Mesenchymal stem cell (in vitro differentiated cells and primary cell): Measurements from ENCODE around the gene CCDC40.

Experiments
- DNase-seq: peaks from one replicate; pipeline ENCODE4 v3.0.0-alpha.2; 2013
- H2AFZ ChIP-seq: one replicate; pipeline ENCODE4 v1.6.1; 2013; ENCODE audit warnings: low read depth, mild to moderate bottlenecking, control low read depth, inconsistent platforms, low read length, moderate library complexity
- H2AK5ac ChIP-seq: 2 replicates; pipeline ENCODE4 v1.6.1; 2013; ENCODE audit warnings: low read length, moderate library complexity, mild to moderate bottlenecking, inconsistent platforms; ENCODE audit not compliant: severe bottlenecking
- H2BK120ac ChIP-seq: one replicate; pipeline ENCODE4 v1.6.1; 2013; ENCODE audit warnings: low read depth, mild to moderate bottlenecking, inconsistent platforms, low read length, moderate library complexity
- H2BK12ac ChIP-seq, 2 experiments: one replicate each; pipeline ENCODE4 v1.6.1; 2013; ENCODE audit warnings: inconsistent platforms in 2 of 2, low read length in 2 of 2, mild to moderate bottlenecking in 2 of 2, moderate library complexity in 2 of 2, control low read depth in 1 of 2
- H2BK15ac ChIP-seq: one replicate; pipeline ENCODE4 v1.6.1; 2013; ENCODE audit warnings: mild to moderate bottlenecking, low read depth, inconsistent platforms; ENCODE audit not compliant: poor library complexity, severe bottlenecking
- H2BK5ac ChIP-seq: 2 replicates; pipeline ENCODE4 v1.6.1; 2013; ENCODE audit warnings: low read depth, mild to moderate bottlenecking, low read length, control low read depth, inconsistent platforms; ENCODE audit not compliant: poor library complexity, severe bottlenecking
- H3K14ac ChIP-seq, 2 experiments: one replicate each; pipeline ENCODE4 v1.6.1; 2013; ENCODE audit warnings: inconsistent platforms in 2 of 2, low read length in 2 of 2, control low read depth in 1 of 2, mild to moderate bottlenecking in 1 of 2, moderate library complexity in 1 of 2
- H3K18ac ChIP-seq, 2 experiments: one replicate each; pipeline ENCODE4 v1.6.1; 2013; ENCODE audit warnings: inconsistent platforms in 2 of 2, low read length in 2 of 2, control low read depth in 1 of 2, low read depth in 1 of 2, mild to moderate bottlenecking in 1 of 2
- H3K23ac ChIP-seq, 2 experiments: one replicate each; pipeline ENCODE4 v1.6.1; 2013; ENCODE audit warnings: inconsistent platforms in 2 of 2, low read length in 2 of 2, mild to moderate bottlenecking in 2 of 2, moderate library complexity in 2 of 2, control low read depth in 1 of 2
- H3K27ac ChIP-seq: 2 replicates; pipeline ENCODE4 v1.5.1; 2013; ENCODE audit warnings: mild to moderate bottlenecking, moderate library complexity, low read length, control low read depth, inconsistent platforms; ENCODE audit not compliant: poor library complexity, severe bottlenecking
- H3K27me3 ChIP-seq, 2 experiments: 2 replicates each; pipeline versions ENCODE4 v1.6.1 to v1.7.0; 2013; ENCODE audit warnings: low read length in 2 of 2, mild to moderate bottlenecking in 2 of 2, moderate library complexity in 2 of 2, control low read depth in 1 of 2, inconsistent platforms in 1 of 2; ENCODE audit not compliant: control insufficient read depth in 1 of 2, insufficient read depth in 1 of 2
- H3K36me3 ChIP-seq, 2 experiments: 2 replicates each; pipeline versions ENCODE4 v1.6.1 to v1.7.0; 2013; ENCODE audit warnings: low read length in 2 of 2, control low read depth in 1 of 2, inconsistent platforms in 1 of 2, low read depth in 1 of 2, mild to moderate bottlenecking in 1 of 2; ENCODE audit not compliant: insufficient read depth in 2 of 2, control insufficient read depth in 1 of 2
- H3K4ac ChIP-seq, 2 experiments: one replicate each; pipeline ENCODE4 v1.6.1; 2013; ENCODE audit warnings: inconsistent platforms in 2 of 2, low read length in 2 of 2, mild to moderate bottlenecking in 2 of 2, moderate library complexity in 2 of 2, control low read depth in 1 of 2, low read depth in 1 of 2
- H3K4me1 ChIP-seq: 2 replicates; pipeline ENCODE4 v1.6.1; 2013; ENCODE audit warnings: low read depth, low read length, control low read depth; ENCODE audit not compliant: control insufficient read depth, insufficient read depth
- H3K4me2 ChIP-seq: 2 replicates; pipeline ENCODE4 v1.6.1; 2013; ENCODE audit warnings: low read length, mild to moderate bottlenecking, inconsistent platforms; ENCODE audit not compliant: poor library complexity, severe bottlenecking
- H3K4me3 ChIP-seq, 2 experiments: 2 replicates each; pipeline versions ENCODE4 v1.5.1 to v1.7.0; 2013; ENCODE audit warnings: low read length in 2 of 2, mild to moderate bottlenecking in 2 of 2, control low read depth in 1 of 2, low read depth in 1 of 2; ENCODE audit not compliant: insufficient read depth in 1 of 2
- H3K79me1 ChIP-seq: replicated peaks from 2 replicates; pipeline ENCODE4 v1.6.1; 2013; ENCODE audit warnings: mild to moderate bottlenecking, control low read depth, low read length, inconsistent platforms; ENCODE audit not compliant: poor library complexity, severe bottlenecking
- H3K9ac ChIP-seq: 2 replicates; pipeline ENCODE4 v1.7.0; 2013; ENCODE audit warnings: mild to moderate bottlenecking, low read length, moderate library complexity
- H3K9me3 ChIP-seq: 2 replicates; pipeline ENCODE4 v1.7.0; 2013; ENCODE audit warnings: mild to moderate bottlenecking, low read length; ENCODE audit not compliant: control insufficient read depth
- H4K8ac ChIP-seq: one replicate; pipeline ENCODE4 v1.6.1; 2013; ENCODE audit warnings: inconsistent platforms, mild to moderate bottlenecking, low read length, moderate library complexity
- H4K91ac ChIP-seq: one replicate; pipeline ENCODE4 v1.6.1; 2013; ENCODE audit warnings: mild to moderate bottlenecking, low read length, inconsistent platforms
- WGBS: methylation state at CpG from one replicate; pipeline ENCODE4 v1.1.7; 2013; ENCODE audit warnings: mixed read lengths; 5-methylcytosine and 5-hydroxymethylcytosine counted together

CCDC40 gene

DNA sequence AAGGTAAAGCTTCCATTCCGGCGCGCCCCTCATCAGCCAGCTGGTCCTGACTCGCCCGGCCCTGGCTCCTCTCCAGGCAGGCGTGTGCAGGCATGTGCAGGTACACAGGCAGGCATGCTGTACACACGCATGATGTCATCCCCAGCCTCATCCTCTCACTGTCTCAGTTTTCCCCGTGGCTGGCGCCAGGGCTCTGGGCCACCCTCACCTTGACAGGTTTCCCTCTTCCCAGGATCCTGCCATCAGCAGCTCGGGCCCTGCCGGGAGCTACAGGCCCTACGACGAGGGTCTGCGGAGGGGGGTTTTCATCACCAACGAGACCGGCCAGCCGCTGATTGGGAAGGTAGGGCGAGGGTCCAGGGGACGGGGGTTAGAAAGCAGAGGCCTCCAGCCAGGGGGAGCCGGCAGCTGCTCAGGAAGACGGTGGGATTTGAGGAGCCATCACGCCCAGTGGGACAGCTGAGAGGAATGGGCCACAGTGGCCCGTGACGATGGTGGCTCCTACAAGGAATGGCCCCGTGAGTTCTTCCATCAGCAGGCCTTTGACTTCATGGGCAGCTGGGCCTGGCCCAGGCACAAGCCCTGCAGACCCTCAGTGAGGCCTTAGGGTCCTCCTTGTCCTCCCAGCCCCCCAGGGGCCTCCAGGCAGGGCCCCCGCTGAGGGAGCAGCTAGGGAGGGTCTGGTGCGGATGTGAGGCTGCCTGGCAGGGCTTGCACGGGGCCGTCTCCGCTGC is 73.4 kb downstream of the CCDC40 start:
- Histone ChIP-seq H2AK5ac (no peak overlapping the region), H3K9ac (no peak overlapping the region), H3K27me3 (peaks cover 5 to 48% of the 10 kb centered on the region in 2 experiments), H3K79me1 (no peaks in the 10 kb centered on the region), H3K23ac (no peak overlapping the region), H3K9me3 (no peaks in the 10 kb centered on the region), H4K91ac (no peak overlapping the region), H3K4me1 (peaks cover 27% of the 10 kb centered on the region), H2BK15ac (no peak overlapping the region), H3K4ac (no peak overlapping the region), H3K4me3 (no peak overlapping the region), H3K14ac (no peak overlapping the region), H2AFZ (no peak overlapping the region), H2BK12ac (no peak overlapping the region), H3K4me2 (no peak overlapping the region), H3K36me3 (peaks cover 0 to 3% of the 10 kb centered on the region in 2 experiments), H3K27ac (no peak overlapping the region), H2BK120ac (no peak overlapping the region), H3K18ac (no peak overlapping the region), H2BK5ac (no peak overlapping the region), H4K8ac (no peak overlapping the region)
- DNase-seq = no peak
- 89% methylated on average over 30 of the region's 30 CpGs for WGBS

DNA sequence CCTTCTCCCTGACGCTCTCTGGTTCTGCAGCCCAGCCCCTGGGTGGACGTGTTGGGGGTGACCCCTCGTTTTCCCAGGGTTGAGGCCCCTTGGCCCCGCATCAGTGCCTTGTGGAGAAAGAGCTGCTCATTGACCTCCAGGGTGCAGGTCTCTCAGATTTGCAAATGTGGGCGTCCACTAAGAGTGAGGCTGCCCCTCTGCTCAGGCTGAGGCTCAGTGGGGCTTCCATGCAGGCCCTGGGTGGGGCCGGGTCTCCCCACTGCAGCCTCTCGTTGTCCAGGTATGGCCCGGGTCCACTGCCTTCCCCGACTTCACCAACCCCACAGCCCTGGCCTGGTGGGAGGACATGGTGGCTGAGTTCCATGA is 74.0 kb downstream of the CCDC40 start:
- WGBS = 85% methylated on average over 9 of the region's 9 CpGs

DNA sequence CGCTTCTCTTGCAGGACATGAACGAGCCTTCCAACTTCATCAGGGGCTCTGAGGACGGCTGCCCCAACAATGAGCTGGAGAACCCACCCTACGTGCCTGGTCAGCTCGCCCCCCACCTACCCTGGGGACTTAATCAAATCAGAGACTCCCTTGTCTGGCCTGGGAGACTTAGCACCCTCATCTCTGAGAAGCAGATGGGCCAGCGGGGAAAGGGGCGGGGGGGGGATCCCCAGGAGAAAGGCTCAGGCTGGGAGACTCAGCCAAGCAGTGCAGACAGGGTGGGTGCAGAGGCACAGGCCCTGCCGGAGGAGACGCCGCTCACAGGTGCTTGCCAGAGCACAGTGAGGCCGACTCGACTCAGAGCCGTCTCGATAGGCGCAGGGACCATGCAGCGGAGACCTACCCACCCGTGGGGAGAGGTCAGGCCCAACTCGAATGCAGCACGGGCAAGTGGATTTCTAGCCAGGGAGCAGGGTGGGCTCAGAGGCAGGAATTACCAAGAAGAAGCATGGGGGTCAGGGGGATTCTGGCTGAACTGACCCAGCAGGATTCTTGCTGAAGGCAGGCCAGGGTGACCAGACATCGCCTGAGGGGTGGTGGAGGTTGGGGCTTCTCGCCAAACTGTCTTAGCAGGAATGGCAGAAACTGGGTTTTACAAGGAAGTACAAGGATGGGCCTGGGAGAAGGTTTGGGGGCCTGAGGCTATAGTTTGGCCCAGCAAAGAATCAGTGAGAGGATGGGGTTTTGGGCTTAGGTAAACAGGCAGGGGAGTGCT is 74.7 kb downstream of the CCDC40 start:
- Histone ChIP-seq H3K14ac (no peak overlapping the region), H3K4me1 (peaks cover 21% of the 10 kb centered on the region), H3K23ac (no peak overlapping the region), H3K9me3 (no peaks in the 10 kb centered on the region), H2AFZ (no peak overlapping the region), H2BK5ac (no peak overlapping the region), H2BK12ac (no peak overlapping the region), H3K4me3 (no peak overlapping the region), H3K27ac (no peak overlapping the region), H4K8ac (no peak overlapping the region), H4K91ac (no peak overlapping the region), H2BK120ac (no peak overlapping the region), H3K9ac (no peak overlapping the region), H3K4me2 (no peak overlapping the region), H3K36me3 (peaks cover 0 to 3% of the 10 kb centered on the region in 2 experiments), H3K18ac (no peak overlapping the region), H3K4ac (no peak overlapping the region), H3K27me3 (peaks cover 0 to 36% of the 10 kb centered on the region in 2 experiments), H3K79me1 (no peaks in the 10 kb centered on the region), H2AK5ac (no peak overlapping the region), H2BK15ac (no peak overlapping the region)
- WGBS = 87% methylated on average over 21 of the region's 21 CpGs
- no peak for DNase-seq

More for the DNA sequence above, 74.0 kb downstream of the CCDC40 start:
- Histone ChIP-seq H3K79me1 (no peaks in the 10 kb centered on the region), H3K36me3 (peaks cover 0 to 3% of the 10 kb centered on the region in 2 experiments), H2AK5ac (no peak overlapping the region), H3K27me3 (peaks cover 2 to 42% of the 10 kb centered on the region in 2 experiments), H2BK12ac (no peak overlapping the region), H3K4me1 (peaks cover 25% of the 10 kb centered on the region), H3K14ac (no peak overlapping the region), H2AFZ (no peak overlapping the region), H3K18ac (no peak overlapping the region), H3K4me3 (no peak overlapping the region), H2BK15ac (no peak overlapping the region), H3K23ac (no peak overlapping the region), H4K91ac (no peak overlapping the region), H3K4me2 (no peak overlapping the region), H3K9me3 (no peaks in the 10 kb centered on the region), H3K9ac (no peak overlapping the region), H2BK5ac (no peak overlapping the region), H3K4ac (no peak overlapping the region), H3K27ac (no peak overlapping the region), H2BK120ac (no peak overlapping the region), H4K8ac (no peak overlapping the region)
- DNase-seq = no peak

DNA sequence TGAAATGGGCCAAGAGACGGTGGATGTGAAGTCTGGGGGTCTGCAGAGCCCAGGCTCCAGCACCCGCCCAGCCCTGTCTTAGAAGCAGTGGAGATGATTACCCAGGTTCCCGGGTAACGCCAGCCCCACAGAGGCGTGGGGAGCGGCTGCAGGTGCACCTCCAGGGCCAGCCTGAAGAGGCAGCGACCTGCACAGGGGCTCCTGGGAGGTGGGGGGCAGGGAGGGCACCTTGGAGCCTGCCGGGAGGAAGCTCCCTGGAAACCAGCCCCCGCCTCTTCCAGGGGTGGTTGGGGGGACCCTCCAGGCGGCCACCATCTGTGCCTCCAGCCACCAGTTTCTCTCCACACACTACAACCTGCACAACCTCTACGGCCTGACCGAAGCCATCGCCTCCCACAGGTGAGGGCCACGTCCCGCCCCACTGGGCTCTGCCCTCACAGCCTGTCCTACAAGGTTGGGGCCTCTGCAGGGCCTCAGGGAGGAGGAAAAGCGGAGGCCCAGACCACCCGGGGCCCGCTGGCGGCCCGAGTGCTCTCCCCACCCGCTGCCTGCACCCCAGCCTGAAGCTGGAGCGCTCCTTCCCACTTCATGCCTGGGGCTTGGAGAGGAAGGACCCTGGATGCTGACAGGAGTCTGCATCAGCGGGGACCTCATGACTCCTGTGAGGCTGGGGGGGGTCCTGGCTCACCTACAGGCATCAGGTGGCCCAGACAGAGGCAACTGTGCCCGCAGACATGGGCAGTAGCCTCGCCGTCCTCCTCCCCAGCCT is 75.4 kb downstream of the CCDC40 start:
- no peak overlapping the region for H3K18ac ChIP-seq
- H2BK120ac ChIP-seq = no peak overlapping the region
- H4K91ac ChIP-seq = no peak overlapping the region
- no peak overlapping the region for H2BK5ac ChIP-seq
- H4K8ac ChIP-seq = no peak overlapping the region
- H3K27ac ChIP-seq = no peak overlapping the region
- H3K14ac ChIP-seq = no peak overlapping the region
- H3K9me3 ChIP-seq = no peaks in the 10 kb centered on the region
- peaks cover 0 to 3% of the 10 kb centered on the region in 2 experiments for H3K36me3 ChIP-seq
- H3K79me1 ChIP-seq = no peaks in the 10 kb centered on the region
- no peak overlapping the region for H2AFZ ChIP-seq
- H3K4ac ChIP-seq = no peak overlapping the region
- no peak overlapping the region for H2BK12ac ChIP-seq
- no peak overlapping the region for H2AK5ac ChIP-seq
- H2BK15ac ChIP-seq = no peak overlapping the region
- no peak overlapping the region for H3K9ac ChIP-seq
- H3K4me1 ChIP-seq = peaks cover 23% of the 10 kb centered on the region
- 86% methylated on average over 24 of the region's 26 CpGs for WGBS
- H3K27me3 ChIP-seq = peaks cover 0 to 28% of the 10 kb centered on the region in 2 experiments
- no peak overlapping the region for H3K4me2 ChIP-seq
- no peak overlapping the region for H3K4me3 ChIP-seq
- DNase-seq = no peak
- H3K23ac ChIP-seq = no peak overlapping the region
